BE2C (cell line): Measurements from ENCODE around the gene TNFRSF8.
A peak's percentile ranks its signal among the peaks of the same experiment; 100 is the strongest.

Experiments
- DNase-seq: peaks from one replicate; pipeline ENCODE4 v3.0.0-alpha.2; 2020
- H3K27me3 ChIP-seq: fragments of 250-450 bp; sonication (Bioruptor Pico); 2 replicates; pipeline ENCODE4 v1.5.1; 2020; ENCODE audit warnings: mild to moderate bottlenecking
- H3K36me3 ChIP-seq: fragments of 250-450 bp; sonication (Bioruptor Pico); 2 replicates; pipeline ENCODE4 v1.5.1; 2020; ENCODE audit warnings: mild to moderate bottlenecking
- H3K4me1 ChIP-seq: fragments of 250-450 bp; sonication (Bioruptor Pico); 2 replicates; pipeline ENCODE4 v1.5.1; 2020
- H3K4me3 ChIP-seq: 2 replicates; pipeline ENCODE4 v1.5.1; 2011; ENCODE audit warnings: low read depth, low read length
- H3K9me3 ChIP-seq: fragments of 250-450 bp; sonication (Bioruptor Pico); 2 replicates; pipeline ENCODE4 v1.5.1; 2020
- CTCF ChIP-seq: IDR thresholded peaks from 2 replicates; pipeline ENCODE4 v1.5.1; 2012; ENCODE audit warnings: mild to moderate bottlenecking, low read depth, low read length

TNFRSF8 gene

DNA sequence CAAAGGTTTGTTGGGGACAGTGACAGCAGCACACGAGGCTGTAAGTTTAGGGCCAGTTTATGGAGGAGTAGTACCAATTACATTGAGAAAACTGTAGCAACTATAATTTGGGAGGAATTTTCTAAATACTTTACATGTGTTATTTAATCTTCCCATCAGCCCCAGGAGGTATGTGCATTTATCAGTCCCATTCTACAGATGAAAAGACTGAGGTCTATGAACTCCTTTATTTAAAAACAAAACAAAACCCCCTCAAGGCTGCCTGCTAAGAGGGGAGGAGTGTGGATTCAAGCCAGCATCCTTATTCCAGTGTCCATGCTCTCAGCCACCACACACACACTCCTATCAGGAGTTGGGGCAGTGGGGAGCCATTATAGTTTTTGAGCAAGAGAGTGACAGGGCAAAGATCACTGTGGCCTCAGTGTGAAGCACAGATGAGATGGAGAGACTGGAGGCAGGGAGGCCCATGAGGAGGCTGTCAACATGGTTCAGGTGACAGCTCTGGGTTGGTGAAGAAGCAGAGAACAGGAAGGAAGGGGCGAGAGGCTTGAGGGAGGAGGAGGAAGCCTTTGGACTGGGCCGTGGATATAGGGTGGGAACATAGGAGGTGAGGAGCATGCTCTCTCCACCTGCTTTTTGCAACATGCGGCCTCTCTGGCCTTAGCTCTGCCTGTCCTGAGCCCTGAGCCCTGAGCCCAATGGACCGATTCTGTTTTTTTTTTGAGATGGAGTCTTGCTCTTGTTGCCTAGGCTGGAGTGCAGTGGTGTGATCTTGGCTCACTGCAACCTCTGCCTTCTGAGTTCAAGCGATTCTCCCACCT lies 113.4 kb downstream of the TNFRSF8 start:
- H3K36me3 ChIP-seq = no peaks in the 10 kb centered on the region
- no peak for TF ChIP-seq CTCF
- no peak overlapping the region for H3K4me3 ChIP-seq
- DNase-seq = no peak
- H3K9me3 ChIP-seq = no peaks in the 10 kb centered on the region
- no peaks in the 10 kb centered on the region for H3K27me3 ChIP-seq
- H3K4me1 ChIP-seq = no peaks in the 10 kb centered on the region

- Histone ChIP-seq H3K36me3 (no peaks in the 10 kb centered on the region), H3K27me3 (no peaks in the 10 kb centered on the region), H3K4me3 (no peak overlapping the region), H3K9me3 (no peaks in the 10 kb centered on the region), H3K4me1 (no peaks in the 10 kb centered on the region)
- TF ChIP-seq CTCF = no peak
- DNase-seq = no peak
These were observed 114.3 kb downstream of the TNFRSF8 start for GRCh38 chr1:12177156-12177998.

- Histone ChIP-seq H3K4me3 (0 out of 2 replicates have a peak overlapping the region, but pooled peaks have one; percentile 8), H3K9me3 (no peaks in the 10 kb centered on the region), H3K36me3 (no peaks in the 10 kb centered on the region), H3K4me1 (no peaks in the 10 kb centered on the region), H3K27me3 (no peaks in the 10 kb centered on the region)
- TF ChIP-seq CTCF = no peak
- peak; percentile 50 for DNase-seq
These were observed 114.9 kb downstream of the TNFRSF8 start for GRCh38 chr1:12177999-12178441.

- H3K4me3 ChIP-seq = no peak overlapping the region
These were observed 115.4 kb downstream of the TNFRSF8 start for GRCh38 chr1:12178511-12178910.

DNA sequence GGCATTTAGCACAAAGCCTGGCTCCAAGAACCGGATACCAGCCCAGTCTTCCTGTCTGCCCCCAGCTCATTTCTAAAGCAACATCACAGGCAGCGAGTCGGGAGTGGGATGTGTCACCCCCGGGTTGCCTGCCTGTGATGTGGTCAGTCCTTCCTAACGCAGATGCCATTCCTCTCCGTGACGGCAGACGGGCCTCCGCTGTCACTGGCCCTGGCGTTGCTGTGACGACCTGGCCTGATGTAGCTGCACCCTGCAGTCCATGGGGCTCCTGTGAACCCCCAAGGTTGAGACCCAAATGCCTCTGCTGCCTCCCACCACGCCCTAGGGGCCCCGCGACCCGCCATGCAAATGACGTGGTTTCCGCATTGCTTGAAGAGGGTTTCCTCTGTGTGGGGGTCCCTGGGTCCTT lies 116.0 kb downstream of the TNFRSF8 start:
- H3K36me3 ChIP-seq = no peaks in the 10 kb centered on the region
- DNase-seq = no peak
- no peaks in the 10 kb centered on the region for H3K4me1 ChIP-seq
- TF ChIP-seq CTCF = no peak
- no peaks in the 10 kb centered on the region for H3K27me3 ChIP-seq
- no peaks in the 10 kb centered on the region for H3K9me3 ChIP-seq
- no peak overlapping the region for H3K4me3 ChIP-seq

More at GRCh38 chr1:12178511-12178910, 115.4 kb downstream of the TNFRSF8 start:
- TF ChIP-seq CTCF = no peak
- H3K36me3 ChIP-seq = no peaks in the 10 kb centered on the region
- no peaks in the 10 kb centered on the region for H3K27me3 ChIP-seq
- H3K4me1 ChIP-seq = no peaks in the 10 kb centered on the region
- no peaks in the 10 kb centered on the region for H3K9me3 ChIP-seq
- no peak for DNase-seq
